Lung (tissue), 12 donors: Measurements from ENCODE around the gene BTBD16. TPM values are rescaled to one million over a fixed set of nuclear protein-coding genes. Genes with fewer than 3 reads are reported as not detected.

Source experiments
- ATAC-seq: fragments of 200-7000 bp; cut with Tn5 transposase; one replicate; pipeline ENCODE4 v1.9.1; 2020; ENCODE audit warnings: moderate number of reproducible peaks; ENCODE audit not compliant: insufficient read depth, low FRiP score
- DNase-seq, 3 donors: peaks; one replicate each; pipeline ENCODE4 v3.0.0-alpha.2; 2013 to 2017
- H3K27ac ChIP-seq, 2 donors: one replicate each; pipeline ENCODE4 v1.5.1; 2013; ENCODE audit warnings: mild to moderate bottlenecking in 2 of 2, moderate library complexity in 2 of 2, control low read depth in 1 of 2, inconsistent platforms in 1 of 2, low read depth in 1 of 2, low read length in 1 of 2
- H3K27me3 ChIP-seq, 3 donors: one replicate each; pipeline ENCODE4 v1.5.1; 2013; ENCODE audit warnings: low read length in 2 of 3; ENCODE audit not compliant: control insufficient read depth in 3 of 3, insufficient read depth in 3 of 3
- H3K36me3 ChIP-seq, 4 donors: one replicate each; pipeline ENCODE4 v1.5.1; 2013; ENCODE audit warnings: low read length in 4 of 4, mild to moderate bottlenecking in 1 of 4, moderate library complexity in 1 of 4; ENCODE audit not compliant: control insufficient read depth in 4 of 4, insufficient read depth in 4 of 4
- H3K4me1 ChIP-seq, 5 donors: one replicate each; pipeline ENCODE4 v1.5.1; 2013; ENCODE audit warnings: low read length in 5 of 5, mild to moderate bottlenecking in 2 of 5, moderate library complexity in 1 of 5; ENCODE audit not compliant: control insufficient read depth in 5 of 5, insufficient read depth in 5 of 5
- H3K4me3 ChIP-seq: one replicate; pipeline ENCODE4 v1.5.1; 2013; ENCODE audit warnings: mild to moderate bottlenecking, control low read depth, moderate library complexity
- H3K9ac ChIP-seq, 2 donors: one replicate each; pipeline ENCODE4 v1.5.1; 2013; ENCODE audit warnings: low read length in 2 of 2, control low read depth in 1 of 2; ENCODE audit not compliant: insufficient read depth in 1 of 2
- H3K9me3 ChIP-seq, 4 donors: one replicate each; pipeline ENCODE4 v1.5.1; 2013; ENCODE audit warnings: low read length in 3 of 4, mild to moderate bottlenecking in 1 of 4, moderate library complexity in 1 of 4; ENCODE audit not compliant: control insufficient read depth in 4 of 4, insufficient read depth in 3 of 4
- CTCF ChIP-seq: IDR thresholded peaks from 2 replicates; pipeline ENCODE4 v1.5.1; 2012; ENCODE audit warnings: mild to moderate bottlenecking; ENCODE audit errors: control extremely low read depth, extremely low read depth
- WGBS, 2 donors: extraction: QIAGEN DNeasy Blood & Tissue Kit; methylation state at CpG; one replicate each; pipeline ENCODE4 v1.1.7; 2013; 5-methylcytosine and 5-hydroxymethylcytosine counted together
- polyA plus RNA-seq, 2 donors: library from polyadenylated mRNA; stranded (reverse); fragments of 200-250 nt; gene quantifications; one replicate each; pipeline ENCODE4 v1.2.1, GENCODE V29; 2013
- total RNA-seq, 2 donors: library from RNA; depleted of rRNA in 1 of 2; stranded (reverse); fragments of >200 nt in 1 of 2; gene quantifications; one replicate each; pipeline ENCODE4 v1.2.1, GENCODE V29; 2014 to 2021
- donor health status: control.
- donor health status: control.
- donor health status: Bipolar disorder and iron deficiency.
- donor health status: healthy.
- donor health status: DM: yes; HTN: yes; CAD: no.

BTBD16 gene
- total and polyA plus RNA-seq, 4 donors: 0.03 to 0.73 (median 0.67) TPM; not detected in 1

DNA sequence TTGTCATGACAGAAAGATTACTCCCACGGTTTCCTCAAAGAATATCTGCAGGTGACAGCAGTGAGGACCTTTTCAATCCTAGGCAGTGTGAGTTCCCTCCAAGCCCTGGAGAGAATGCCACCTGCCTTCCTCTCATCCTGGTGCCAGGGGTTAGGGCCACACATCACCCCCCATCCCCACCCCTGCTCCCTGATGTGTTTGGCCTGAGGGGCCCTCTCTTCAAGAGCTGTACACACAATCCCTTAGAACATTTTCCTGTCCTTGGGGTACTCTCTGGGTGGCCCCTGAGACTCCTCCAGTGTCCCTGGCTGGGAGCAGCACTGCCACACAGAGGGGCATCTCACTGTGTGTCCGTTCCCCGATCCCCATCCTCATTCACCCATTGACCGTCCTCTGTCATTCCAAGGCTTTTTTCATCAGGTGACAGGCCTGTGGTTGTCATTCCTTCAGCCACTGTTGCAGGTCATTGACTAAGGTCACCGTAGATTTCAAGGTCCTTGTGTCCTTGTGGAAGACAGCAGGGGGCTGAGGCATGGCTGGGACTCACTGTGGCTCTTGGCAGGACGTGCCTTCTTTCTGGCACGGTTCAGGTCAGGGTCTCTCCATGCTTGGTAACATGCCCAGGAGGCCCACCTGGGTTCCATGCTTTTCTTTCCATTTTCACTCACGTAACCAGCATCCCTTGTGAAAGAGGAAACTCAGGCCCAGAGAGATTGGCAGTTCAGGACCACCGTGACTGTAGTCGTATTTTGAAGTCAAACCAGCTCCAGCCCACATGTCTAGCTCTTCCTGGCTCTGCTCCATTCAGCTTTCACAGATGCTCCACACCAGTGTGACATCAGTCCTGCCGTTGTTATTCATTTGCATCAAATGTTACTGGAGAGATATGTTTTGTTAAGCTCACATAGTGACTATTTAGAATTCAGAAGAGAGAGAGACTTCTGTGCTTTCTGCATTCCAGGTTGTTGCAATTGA lies 26.8 kb upstream of the BTBD16 start:
- no peaks in the 10 kb centered on the region for H3K4me1 ChIP-seq
- H3K36me3 ChIP-seq: peaks cover 0 to 57% (median 11%) of the 10 kb centered on the region in 4 donors
- WGBS, 2 donors: 81 to 82% methylated on average over 11 of the region's 11 CpGs

DNA sequence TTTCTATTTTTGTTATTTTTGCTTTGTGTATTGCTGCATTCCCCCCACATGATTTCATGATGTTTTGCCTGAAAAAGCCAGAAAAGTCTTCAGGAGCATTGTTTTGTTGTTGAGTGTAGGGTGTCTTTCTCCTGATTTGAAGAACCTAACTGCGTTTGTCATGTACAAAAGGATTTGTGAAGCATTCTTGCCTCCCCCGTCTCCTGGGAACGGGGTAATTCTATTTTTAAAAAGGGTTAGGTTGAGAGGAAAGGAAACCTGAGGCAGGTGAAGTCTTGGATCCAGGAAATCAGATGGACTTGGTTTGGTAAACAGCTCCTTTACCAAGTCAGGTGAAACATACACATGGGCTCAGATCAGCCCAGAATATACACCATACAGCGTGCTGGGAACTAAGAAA lies 26.0 kb upstream of the BTBD16 start:
- DNase-seq (no peak), ATAC-seq (no peak)
- Histone ChIP-seq H3K36me3 (peaks cover 0 to 59% (median 8%) of the 10 kb centered on the region in 4 donors), H3K4me3 (no peak overlapping the region), H3K27me3 (no peaks in the 10 kb centered on the region), H3K27ac (no peak overlapping the region), H3K9ac (no peak overlapping the region), H3K9me3 (no peaks in the 10 kb centered on the region), H3K4me1 (no peaks in the 10 kb centered on the region)
- 76 to 82% methylated on average over 4 of the region's 4 CpGs for WGBS, 2 donors
- TF ChIP-seq CTCF: no peak

More for the DNA sequence above, 26.8 kb upstream of the BTBD16 start:
- ATAC-seq: no peak
- TF ChIP-seq CTCF: no peak
- Histone ChIP-seq H3K9me3 (no peaks in the 10 kb centered on the region), H3K27ac (no peak overlapping the region), H3K9ac (no peak overlapping the region), H3K4me3 (no peak overlapping the region), H3K27me3 (no peaks in the 10 kb centered on the region)
- DNase-seq: no peak

- Histone ChIP-seq H3K9ac (no peak overlapping the region), H3K36me3 (peaks cover 0 to 55% (median 5%) of the 10 kb centered on the region in 4 donors), H3K4me3 (no peak overlapping the region), H3K9me3 (no peaks in the 10 kb centered on the region), H3K4me1 (no peaks in the 10 kb centered on the region), H3K27ac (no peak overlapping the region), H3K27me3 (no peaks in the 10 kb centered on the region)
- no peak for DNase-seq
- TF ChIP-seq CTCF: no peak
- no peak for ATAC-seq
- 87 to 93% methylated on average over 11 of the region's 11 CpGs for WGBS, 2 donors
These were observed 25.2 kb upstream of the BTBD16 start for GRCh38 chr10:122245897-122246296.
